ENCODE results near the gene RPS2.

The RPS2 gene

DNA sequence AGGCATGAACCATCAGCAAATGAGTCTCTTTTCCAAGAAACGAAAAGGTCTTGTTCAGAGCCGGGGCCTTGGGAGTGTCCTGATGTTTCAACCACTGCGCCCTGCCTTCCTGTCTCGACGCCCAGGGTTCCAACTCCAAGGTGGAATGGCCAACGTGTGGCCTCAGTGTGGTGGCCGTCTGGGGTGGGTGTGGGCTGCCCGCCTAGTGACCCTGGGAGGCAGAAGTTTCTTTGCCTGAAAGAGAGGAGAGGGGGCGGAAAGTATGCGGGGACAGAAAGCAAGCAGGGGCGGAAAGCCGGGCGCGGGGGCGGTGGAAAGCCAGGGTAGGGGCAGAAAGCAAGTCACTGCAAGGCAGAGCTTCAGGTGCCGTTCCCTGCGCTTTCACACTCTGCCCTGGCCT, 25.7 kb downstream of the RPS2 start:
- Histone ChIP-seq H3K4ac (ENCODE audit: low read depth, low read length) (no peak overlapping the region), H4K12ac (ENCODE audit: low read depth, low read length) (no peak overlapping the region), H3K79me1 (ENCODE audit: low read length) (peaks cover 7% of the 10 kb centered on the region), H3K14ac (ENCODE audit: low read length) (no peak overlapping the region), H3K79me2 (ENCODE audit: control insufficient read depth, insufficient read depth, low read length, poor library complexity) (peaks cover 3% of the 10 kb centered on the region), H2BK5ac (ENCODE audit: low read depth, low read length, poor library complexity) (no peak overlapping the region), H3K27me3 (ENCODE audit: insufficient read depth, low read length) (no peaks in the 10 kb centered on the region), H2BK120ac (ENCODE audit: insufficient read depth, low read length, poor library complexity) (no peak overlapping the region), H3K23ac (ENCODE audit: low read length) (no peak overlapping the region), H3K27ac (ENCODE audit: low read depth, low read length) (no peak overlapping the region), H2AFZ (ENCODE audit: insufficient read depth, low read length, poor library complexity) (no peak overlapping the region), H3K36me3 (ENCODE audit: control insufficient read depth in 1 of 2, insufficient read depth in 2 of 2, low read length in 2 of 2) (peaks cover 24 to 27% of the 10 kb centered on the region in 2 experiments), H2BK12ac (ENCODE audit: low read length) (no peak overlapping the region), H3K4me3 (ENCODE audit: low read depth, low read length) (no peak overlapping the region), H3K18ac (ENCODE audit: low read length) (no peak overlapping the region), H3K9me3 (ENCODE audit: insufficient read depth, low read depth, low read length) (no peaks in the 10 kb centered on the region), H3K9ac (ENCODE audit: low read length) (no peak overlapping the region), H3K4me1 (ENCODE audit: control insufficient read depth in 1 of 2, insufficient read depth in 2 of 2, low read length in 2 of 2) (peaks cover 22 to 26% of the 10 kb centered on the region in 2 experiments), H2AK5ac (ENCODE audit: low read length) (no peak overlapping the region), H3K4me2 (ENCODE audit: low read length) (no peak overlapping the region), H4K91ac (ENCODE audit: low read depth, low read length) (no peak overlapping the region), H4K8ac (ENCODE audit: low read depth, low read length) (no peak overlapping the region)
- no CpG with 5 or more reads among the region's 17 CpGs for WGBS (ENCODE audit: extremely low coverage, insufficient coverage, insufficient read length)
- no peak for DNase-seq

DNA sequence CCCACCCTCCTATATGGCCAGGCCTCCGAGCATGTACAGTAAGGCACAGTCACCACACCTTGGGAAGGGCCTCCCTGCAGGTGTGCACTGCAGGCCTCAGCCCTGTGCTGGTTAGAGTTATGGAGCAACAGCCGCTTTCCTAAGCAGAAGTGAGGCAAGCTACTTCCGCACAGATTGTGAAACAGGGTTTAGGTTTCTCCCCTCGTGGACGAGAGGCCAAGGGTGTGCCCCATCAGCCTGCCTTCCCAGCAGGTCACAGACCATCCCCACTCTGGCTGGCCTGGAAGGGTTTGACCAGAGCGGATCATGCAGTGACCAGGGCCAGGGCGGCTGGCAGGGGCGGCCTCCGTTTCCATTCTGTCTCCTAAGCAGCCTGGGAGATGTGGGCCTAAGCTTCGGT, 26.3 kb downstream of the RPS2 start:
- Histone ChIP-seq H3K9me3 (ENCODE audit: insufficient read depth, low read depth, low read length) (no peaks in the 10 kb centered on the region), H3K79me1 (ENCODE audit: low read length) (peaks cover 6% of the 10 kb centered on the region), H3K9ac (ENCODE audit: low read length) (no peak overlapping the region), H2BK5ac (ENCODE audit: low read depth, low read length, poor library complexity) (no peak overlapping the region), H4K8ac (ENCODE audit: low read depth, low read length) (no peak overlapping the region), H3K4ac (ENCODE audit: low read depth, low read length) (no peak overlapping the region), H3K4me3 (ENCODE audit: low read depth, low read length) (peak overlapping the region; percentile 34), H3K23ac (ENCODE audit: low read length) (no peak overlapping the region), H3K14ac (ENCODE audit: low read length) (no peak overlapping the region), H2AFZ (ENCODE audit: insufficient read depth, low read length, poor library complexity) (no peak overlapping the region), H3K4me2 (ENCODE audit: low read length) (no peak overlapping the region), H3K27ac (ENCODE audit: low read depth, low read length) (no peak overlapping the region), H4K12ac (ENCODE audit: low read depth, low read length) (no peak overlapping the region), H3K79me2 (ENCODE audit: control insufficient read depth, insufficient read depth, low read length, poor library complexity) (peaks cover 3% of the 10 kb centered on the region), H4K91ac (ENCODE audit: low read depth, low read length) (no peak overlapping the region), H3K18ac (ENCODE audit: low read length) (no peak overlapping the region), H2BK12ac (ENCODE audit: low read length) (no peak overlapping the region), H3K36me3 (ENCODE audit: control insufficient read depth in 1 of 2, insufficient read depth in 2 of 2, low read length in 2 of 2) (peaks cover 24 to 27% of the 10 kb centered on the region in 2 experiments), H2BK120ac (ENCODE audit: insufficient read depth, low read length, poor library complexity) (no peak overlapping the region), H2AK5ac (ENCODE audit: low read length) (no peak overlapping the region), H3K4me1 (ENCODE audit: control insufficient read depth in 1 of 2, insufficient read depth in 2 of 2, low read length in 2 of 2) (peaks cover 22 to 24% of the 10 kb centered on the region in 2 experiments), H3K27me3 (ENCODE audit: insufficient read depth, low read length) (no peaks in the 10 kb centered on the region)
- no peak for DNase-seq
- no CpG with 5 or more reads among the region's 10 CpGs for WGBS (ENCODE audit: extremely low coverage, insufficient coverage, insufficient read length)

DNA sequence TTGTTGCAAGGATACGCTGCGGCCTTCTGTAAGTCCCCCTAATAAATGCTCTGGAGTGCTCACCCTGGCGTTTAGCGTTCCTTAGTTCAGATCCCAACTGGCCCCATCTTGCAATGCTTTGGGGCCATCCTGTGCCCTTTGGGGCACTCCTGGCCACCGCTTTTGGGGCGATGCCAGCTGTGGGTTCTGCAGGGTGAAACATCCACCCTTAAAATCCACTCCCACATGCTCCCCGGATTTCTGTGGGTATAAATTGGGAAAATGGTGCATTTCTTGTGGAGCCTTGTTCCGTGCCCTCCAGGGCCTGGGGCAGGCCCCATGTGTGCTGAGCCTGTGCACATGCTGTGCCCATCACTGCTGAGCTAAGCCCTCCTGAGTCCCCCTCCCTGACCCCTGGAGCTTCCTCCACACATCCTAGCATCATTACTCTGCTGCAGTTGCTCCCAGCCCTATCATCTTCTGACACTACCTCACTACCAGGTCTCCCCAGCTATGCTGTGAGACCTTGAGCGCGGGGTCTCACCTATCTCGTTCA, 27.6 kb downstream of the RPS2 start:
- no peak overlapping the region for H2BK12ac ChIP-seq (ENCODE audit: low read length)
- WGBS (ENCODE audit: extremely low coverage, insufficient coverage, insufficient read length): no CpG with 5 or more reads among the region's 11 CpGs
- no peak overlapping the region for H3K4me2 ChIP-seq (ENCODE audit: low read length)
- no peak overlapping the region for H2AFZ ChIP-seq (ENCODE audit: insufficient read depth, low read length, poor library complexity)
- no peak overlapping the region for H2BK5ac ChIP-seq (ENCODE audit: low read depth, low read length, poor library complexity)
- no peaks in the 10 kb centered on the region for H3K79me1 ChIP-seq (ENCODE audit: low read length)
- no peaks in the 10 kb centered on the region for H3K9me3 ChIP-seq (ENCODE audit: insufficient read depth, low read depth, low read length)
- H3K79me2 ChIP-seq (ENCODE audit: control insufficient read depth, insufficient read depth, low read length, poor library complexity): no peaks in the 10 kb centered on the region
- H3K18ac ChIP-seq (ENCODE audit: low read length): no peak overlapping the region
- H2BK120ac ChIP-seq (ENCODE audit: insufficient read depth, low read length, poor library complexity): no peak overlapping the region
- no peak overlapping the region for H4K12ac ChIP-seq (ENCODE audit: low read depth, low read length)
- no peak overlapping the region for H3K4me3 ChIP-seq (ENCODE audit: low read depth, low read length)
- H4K8ac ChIP-seq (ENCODE audit: low read depth, low read length): no peak overlapping the region
- no peak overlapping the region for H4K91ac ChIP-seq (ENCODE audit: low read depth, low read length)
- no peak overlapping the region for H2AK5ac ChIP-seq (ENCODE audit: low read length)
- peaks cover 24 to 27% of the 10 kb centered on the region in 2 experiments for H3K36me3 ChIP-seq (ENCODE audit: control insufficient read depth in 1 of 2, insufficient read depth in 2 of 2, low read length in 2 of 2)
- H3K14ac ChIP-seq (ENCODE audit: low read length): no peak overlapping the region
- H3K27me3 ChIP-seq (ENCODE audit: insufficient read depth, low read length): no peaks in the 10 kb centered on the region
- H3K4me1 ChIP-seq (ENCODE audit: control insufficient read depth in 1 of 2, insufficient read depth in 2 of 2, low read length in 2 of 2): peaks cover 16 to 18% of the 10 kb centered on the region in 2 experiments
- no peak overlapping the region for H3K23ac ChIP-seq (ENCODE audit: low read length)
- H3K27ac ChIP-seq (ENCODE audit: low read depth, low read length): no peak overlapping the region
- no peak for DNase-seq
- H3K4ac ChIP-seq (ENCODE audit: low read depth, low read length): no peak overlapping the region
- no peak overlapping the region for H3K9ac ChIP-seq (ENCODE audit: low read length)

DNA sequence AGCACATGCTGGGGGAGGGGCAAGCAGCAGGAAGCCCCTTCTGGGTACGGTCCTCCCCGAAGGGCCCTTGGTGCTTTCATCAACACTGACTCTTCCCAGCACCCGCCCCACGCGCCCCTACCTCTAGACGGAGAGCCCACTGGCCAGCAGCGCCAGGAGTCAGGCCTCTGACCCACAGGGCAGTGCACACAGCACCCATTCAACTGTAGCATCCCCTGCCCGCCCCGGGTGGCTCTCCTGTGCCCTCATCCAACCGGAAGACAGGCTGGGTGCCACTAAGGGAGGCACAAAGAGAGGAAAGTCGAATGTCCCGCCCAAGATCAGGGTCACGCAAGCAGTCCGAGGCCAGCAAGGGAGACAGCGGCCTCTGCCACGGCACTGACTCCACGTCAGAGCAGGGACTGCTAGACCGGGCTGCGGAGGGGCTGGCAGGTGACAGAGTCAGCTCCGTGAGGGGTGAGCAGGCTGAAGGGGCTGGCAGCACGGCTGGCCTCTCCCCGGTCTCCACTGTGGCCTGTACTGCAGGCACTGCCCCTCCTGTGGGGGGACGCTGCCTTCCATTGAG, 31.4 kb downstream of the RPS2 start:
- Histone ChIP-seq H3K36me3 (ENCODE audit: control insufficient read depth in 1 of 2, insufficient read depth in 2 of 2, low read length in 2 of 2) (peaks cover 5 to 6% of the 10 kb centered on the region in 2 experiments), H3K4me2 (ENCODE audit: low read length) (no peak overlapping the region), H2AK5ac (ENCODE audit: low read length) (no peak overlapping the region), H3K27ac (ENCODE audit: low read depth, low read length) (no peak overlapping the region), H3K79me1 (ENCODE audit: low read length) (peaks cover 3% of the 10 kb centered on the region), H3K4me1 (ENCODE audit: control insufficient read depth in 1 of 2, insufficient read depth in 2 of 2, low read length in 2 of 2) (peaks cover 0 to 6% of the 10 kb centered on the region in 2 experiments), H3K18ac (ENCODE audit: low read length) (no peak overlapping the region), H2AFZ (ENCODE audit: insufficient read depth, low read length, poor library complexity) (no peak overlapping the region), H3K27me3 (ENCODE audit: insufficient read depth, low read length) (no peaks in the 10 kb centered on the region), H4K91ac (ENCODE audit: low read depth, low read length) (no peak overlapping the region), H4K12ac (ENCODE audit: low read depth, low read length) (no peak overlapping the region), H2BK5ac (ENCODE audit: low read depth, low read length, poor library complexity) (no peak overlapping the region), H3K9me3 (ENCODE audit: insufficient read depth, low read depth, low read length) (peaks cover 2% of the 10 kb centered on the region), H3K79me2 (ENCODE audit: control insufficient read depth, insufficient read depth, low read length, poor library complexity) (no peaks in the 10 kb centered on the region), H2BK12ac (ENCODE audit: low read length) (no peak overlapping the region), H3K4ac (ENCODE audit: low read depth, low read length) (no peak overlapping the region), H3K23ac (ENCODE audit: low read length) (no peak overlapping the region), H4K8ac (ENCODE audit: low read depth, low read length) (no peak overlapping the region), H3K14ac (ENCODE audit: low read length) (no peak overlapping the region), H2BK120ac (ENCODE audit: insufficient read depth, low read length, poor library complexity) (no peak overlapping the region), H3K4me3 (ENCODE audit: low read depth, low read length) (no peak overlapping the region), H3K9ac (ENCODE audit: low read length) (no peak overlapping the region)
- DNase-seq: no peak
- no CpG with 5 or more reads among the region's 23 CpGs for WGBS (ENCODE audit: extremely low coverage, insufficient coverage, insufficient read length)

All from trophoblast cell (in vitro differentiated cells and primary cell).